SIG-M5 treated with dmso at 0.1 percent for 504 hours (cell line): Measurements from ENCODE around the gene NRG2.

Experiments
- DNase-seq: peaks from one replicate; lab custom pipeline; 2025; ENCODE audit not compliant: unreplicated experiment; lab: John Stamatoyannopoulos, UW

NRG2 gene

GRCh38 chr5:140041492-140042392, 1.4 kb downstream of the NRG2 start:
- no peak for DNase-seq

- no peak for DNase-seq
Observed at GRCh38 chr5:140041099-140041491, 2.0 kb downstream of the NRG2 start.

- no peak for DNase-seq
Observed at GRCh38 chr5:140040358-140040757, 2.7 kb downstream of the NRG2 start.

DNA sequence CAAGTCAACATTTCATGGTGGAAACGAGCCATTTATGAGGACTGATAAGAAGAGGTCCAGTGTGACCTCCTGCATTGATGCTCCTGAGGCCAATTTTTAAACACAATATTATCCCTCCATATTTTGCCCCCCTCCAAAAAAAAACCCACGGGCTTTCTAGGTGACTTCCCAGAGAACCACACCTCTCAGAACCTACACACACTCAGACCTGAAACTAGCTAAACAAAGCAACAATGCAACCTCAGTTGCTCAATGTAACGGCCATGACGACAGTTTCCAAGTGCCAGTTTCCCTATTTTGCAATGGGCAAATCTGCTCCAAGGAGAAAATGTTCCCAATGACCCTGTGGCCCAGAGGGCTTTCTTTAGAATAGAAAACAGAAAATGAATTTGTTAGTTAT, 3.5 kb downstream of the NRG2 start:
- DNase-seq = no peak

DNA sequence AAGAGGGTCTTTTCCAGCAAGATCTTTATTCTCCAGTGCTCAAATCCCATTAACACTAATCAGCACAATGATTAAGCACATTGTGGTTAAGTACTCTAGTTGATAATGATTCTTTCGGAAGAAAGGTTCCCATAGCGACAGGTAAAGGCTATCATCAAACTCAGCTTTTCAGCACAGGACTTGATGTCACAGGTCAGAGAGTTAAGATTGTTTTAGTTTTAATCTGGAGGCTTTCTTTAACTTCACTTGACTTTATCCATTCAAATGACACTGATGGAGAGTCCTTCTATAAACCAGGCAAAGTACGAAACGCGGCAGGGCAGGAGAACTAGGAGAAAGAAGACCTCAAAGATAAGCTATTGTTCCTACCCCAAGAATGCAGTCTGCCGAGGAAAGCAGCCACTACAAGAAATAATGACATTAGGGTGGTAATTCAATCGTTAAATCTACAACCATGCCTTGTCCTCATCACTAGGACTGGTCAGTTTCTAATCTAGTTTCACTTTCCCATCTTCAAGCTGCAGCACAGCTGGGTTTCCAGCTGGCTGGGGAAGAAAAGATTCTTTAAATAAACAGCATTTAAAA, 4.6 kb downstream of the NRG2 start:
- no peak for DNase-seq

GRCh38 chr5:140037012-140037411, 6.1 kb downstream of the NRG2 start:
- DNase-seq = no peak

DNA sequence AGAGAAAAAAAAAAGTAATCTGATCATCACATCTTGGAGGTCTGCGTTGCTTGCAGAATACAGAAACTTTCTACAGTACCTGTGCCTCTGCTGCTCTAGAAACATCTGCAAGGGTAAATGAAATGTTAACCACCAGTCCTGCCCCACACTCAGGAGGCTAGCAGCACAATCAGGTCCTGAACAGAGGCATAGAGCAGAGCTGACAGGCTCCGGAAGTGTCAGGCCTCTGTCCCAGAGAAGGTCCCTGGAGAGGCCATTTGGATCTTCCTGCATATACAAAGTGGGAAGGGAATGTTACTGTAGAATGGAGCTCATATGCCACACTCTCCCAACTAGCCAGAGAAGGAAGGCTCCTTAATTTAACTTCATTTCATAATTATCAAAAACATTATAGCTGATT, 7.2 kb downstream of the NRG2 start:
- no peak for DNase-seq

DNA sequence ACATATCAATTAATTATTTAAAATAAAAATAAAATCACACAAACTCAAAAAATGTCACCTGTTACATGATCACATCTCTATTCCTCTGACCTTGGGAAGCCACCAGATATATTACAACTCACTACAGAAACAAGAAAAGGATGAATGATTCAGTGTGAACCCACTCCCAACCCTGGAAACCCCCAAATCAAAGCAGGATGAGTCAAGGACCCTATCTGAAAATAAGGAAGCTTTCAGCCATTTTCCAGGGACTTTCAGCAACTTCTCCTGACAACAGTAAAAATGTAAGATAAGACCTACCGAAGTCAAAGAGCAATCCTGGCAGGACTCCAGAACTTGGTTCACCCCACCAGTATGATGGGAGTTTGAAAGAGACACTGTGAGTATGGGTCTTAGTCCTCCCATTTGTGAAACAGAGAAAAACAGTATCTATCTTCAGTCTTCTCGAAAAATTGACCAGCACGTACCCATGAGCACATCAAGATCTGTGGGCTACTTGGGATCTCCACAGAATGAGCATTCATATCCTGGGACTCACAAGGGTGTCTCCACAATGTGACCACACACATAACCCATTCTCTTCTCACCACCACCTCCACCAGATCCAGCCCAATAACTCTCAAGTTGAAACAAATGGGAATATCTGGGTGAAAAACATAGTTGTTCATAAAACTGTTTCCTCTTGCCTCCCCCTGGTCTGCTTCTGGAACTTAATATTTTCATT, 9.9 kb downstream of the NRG2 start:
- DNase-seq = no peak

- DNase-seq = no peak
Observed at GRCh38 chr5:140032296-140032695, 10.8 kb downstream of the NRG2 start.

DNA sequence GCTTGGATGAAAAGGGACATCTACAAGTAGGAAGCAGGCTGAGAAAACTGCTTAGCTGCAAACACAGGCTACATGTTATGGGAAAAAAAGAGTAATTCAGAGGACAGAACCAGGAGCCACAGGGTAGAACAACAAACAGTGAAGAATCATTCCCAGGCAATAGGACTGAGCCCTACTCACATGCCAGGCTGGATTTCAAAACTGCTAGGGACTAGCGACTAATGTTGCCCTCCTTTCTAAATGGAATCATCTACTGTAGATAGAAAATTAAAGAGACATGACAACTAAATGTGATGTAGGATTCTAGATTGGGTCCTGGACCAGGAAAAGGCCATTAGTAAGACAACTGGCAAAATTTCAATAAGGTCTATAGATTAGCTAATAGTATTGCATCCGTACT, 15.3 kb downstream of the NRG2 start:
- DNase-seq = no peak

DNA sequence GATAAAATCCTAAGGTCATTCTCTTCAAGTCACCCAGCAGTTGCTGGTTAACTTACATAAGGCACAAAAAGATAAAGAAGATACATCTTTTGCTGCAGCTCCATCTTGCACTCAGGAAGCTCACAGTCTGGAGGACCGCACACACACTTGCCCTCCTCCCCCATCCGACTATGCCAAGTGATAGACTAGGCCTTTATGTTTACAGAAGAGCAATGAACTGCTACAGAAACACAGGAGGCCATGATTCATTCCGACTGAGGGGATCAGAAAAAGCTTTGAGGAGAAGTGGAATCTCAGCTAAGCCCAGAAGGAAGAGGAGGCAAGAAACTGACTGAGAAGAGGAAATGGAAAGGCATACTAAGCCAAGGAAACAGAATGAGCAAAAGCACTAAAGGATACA, 17.4 kb downstream of the NRG2 start:
- no peak for DNase-seq

GRCh38 chr5:140024928-140025327, 18.2 kb downstream of the NRG2 start:
- DNase-seq = no peak

- DNase-seq = no peak
Observed at GRCh38 chr5:140023611-140024191, 19.4 kb downstream of the NRG2 start.

- DNase-seq = no peak
Observed at GRCh38 chr5:140020601-140021177, 22.4 kb downstream of the NRG2 start.

- no peak for DNase-seq
Observed at GRCh38 chr5:140018920-140019644, 24.0 kb downstream of the NRG2 start.

DNA sequence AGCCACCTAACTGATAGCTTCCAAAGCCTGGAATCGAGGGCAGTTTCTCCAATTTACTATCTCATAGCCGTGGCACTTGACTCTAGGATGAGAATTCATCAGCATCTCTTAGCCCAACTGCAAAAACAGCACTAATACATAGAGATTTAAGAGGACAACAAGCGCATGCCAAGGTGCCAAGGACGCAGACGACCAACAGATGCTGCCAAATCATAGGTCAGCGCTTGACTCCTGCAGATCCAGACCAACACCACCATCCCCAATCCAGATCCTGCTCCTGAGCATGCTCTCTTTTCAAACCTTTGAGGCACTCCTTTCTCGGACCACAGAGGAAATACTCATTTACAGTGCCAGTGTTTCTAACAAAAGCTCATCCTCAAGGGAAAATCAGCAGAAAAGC, 24.6 kb downstream of the NRG2 start:
- no peak for DNase-seq

GRCh38 chr5:140018096-140018481, 25.0 kb downstream of the NRG2 start:
- DNase-seq = no peak

GRCh38 chr5:140017397-140018095, 25.6 kb downstream of the NRG2 start:
- no peak for DNase-seq

DNA sequence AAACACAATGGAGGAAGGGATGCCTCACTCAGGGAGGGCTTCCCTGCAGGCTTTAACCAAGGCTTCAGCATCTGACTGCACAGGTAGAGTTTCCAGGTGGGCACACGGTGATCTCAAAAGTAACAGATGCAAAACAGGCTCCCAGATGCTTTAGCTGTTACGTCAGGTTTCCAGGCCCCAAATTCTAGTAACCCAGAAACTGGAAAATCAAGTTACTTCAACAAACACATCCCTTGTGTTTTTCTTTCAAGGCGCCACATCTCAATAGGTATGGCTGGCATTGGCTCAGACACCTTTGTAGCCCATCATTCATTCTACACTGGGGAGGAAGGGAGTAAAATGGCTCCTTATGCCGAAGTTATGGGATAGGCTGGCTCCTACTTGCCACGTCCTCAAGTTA, 27.4 kb downstream of the NRG2 start:
- peak; percentile 22 for DNase-seq

DNA sequence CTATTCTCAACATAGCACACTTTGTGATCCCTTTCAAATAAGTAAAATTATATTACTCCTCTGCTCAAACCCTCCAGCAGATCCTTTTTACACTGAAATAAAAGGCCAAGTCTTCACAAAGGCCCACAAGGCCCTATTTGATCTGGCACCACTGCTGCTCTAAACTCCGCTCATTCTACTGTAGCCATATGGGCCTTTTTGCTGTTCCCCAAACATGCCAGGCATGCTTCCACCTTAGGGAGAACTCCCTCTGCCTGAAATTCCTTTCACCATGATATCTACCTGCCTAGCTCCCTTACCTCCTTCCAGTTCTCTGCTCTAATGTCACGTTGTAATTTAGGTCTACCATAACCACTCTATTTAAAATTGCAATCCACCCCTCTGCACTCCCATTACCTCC, 28.3 kb downstream of the NRG2 start:
- DNase-seq = no peak
